ENCODE measurements around the gene RPS6KC1. TPM values are rescaled to one million over a fixed set of nuclear protein-coding genes. Genes with fewer than 3 reads are reported as not detected.

Gene RPS6KC1
- total and polyA plus RNA-seq, 9 of the 15 experiments (the other 6 are each of a cell fraction or from before 2014, with no cell fraction given): 4.3 to 34.6 (median 20.9) TPM

- TF ChIP-seq CBFA2T2 (conservative IDR thresholded peaks at IDR 0.05): no peak
- TF ChIP-seq TAF9B (IDR thresholded peaks at IDR 0.05; ENCODE audit: partially characterized antibody): peak; percentile 56
- no peak for TF ChIP-seq SMAD4 (CRISPR knock-in tag; conservative IDR thresholded peaks at IDR 0.05)
- TF ChIP-seq BRD9 (IDR thresholded peaks at IDR 0.05; ENCODE audit: low read depth, partially characterized antibody): peak; percentile 46
- TF ChIP-seq ARID1B (IDR thresholded peaks at IDR 0.05): 0 out of 2 replicates have a peak, but pooled peaks have one; percentile 28
- TF ChIP-seq E4F1 (CRISPR knock-in tag; IDR thresholded peaks at IDR 0.05; ENCODE audit: borderline replicate concordance): no peak; the same call in 1 of the 2 replicates
- TF ChIP-seq KDM4B (IDR thresholded peaks at IDR 0.05; ENCODE audit: borderline replicate concordance in 2 of 2, low read depth in 1 of 2): no peak
- TF ChIP-seq ZNF778 (CRISPR knock-in tag; IDR thresholded peaks at IDR 0.05): no peak
- 0 out of 3 replicates have a peak, but pooled peaks of 1 of the 2 experiments have one; percentile 30 for TF ChIP-seq CBX3 (IDR thresholded peaks at IDR 0.05; ENCODE audit: borderline replicate concordance in 1 of 2, low read length in 2 of 2)
- TF ChIP-seq, protein P1, sequence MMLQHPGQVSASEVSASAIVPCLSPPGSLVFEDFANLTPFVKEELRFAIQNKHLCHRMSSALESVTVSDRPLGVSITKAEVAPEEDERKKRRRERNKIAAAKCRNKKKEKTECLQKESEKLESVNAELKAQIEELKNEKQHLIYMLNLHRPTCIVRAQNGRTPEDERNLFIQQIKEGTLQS (IDR thresholded peaks at IDR 0.05): no peak
- TF ChIP-seq, protein P1 (CRISPR knock-in tag; conservative IDR thresholded peaks at IDR 0.05): 0 out of 2 replicates have a peak, but pooled peaks have one; percentile 20
- TF ChIP-seq TAF7 (tag; IDR thresholded peaks at IDR 0.05): peak; percentile 30; the same call in 1 of the 2 replicates
- peak; percentile 96; the same call in 1 of the 2 replicates for TF ChIP-seq L3MBTL2 (IDR thresholded peaks at IDR 0.05)
- TF ChIP-seq CC2D1A (IDR thresholded peaks at IDR 0.05): peak; percentile 66; the same call in 1 of the 2 replicates
- TF ChIP-seq ZNF124 (CRISPR knock-in tag; IDR thresholded peaks at IDR 0.05): no peak
- TF ChIP-seq ZNF395 (CRISPR knock-in tag; IDR thresholded peaks at IDR 0.05): peak; percentile 21; the same call in 1 of the 2 replicates
- TF ChIP-seq ZC3H8 (IDR thresholded peaks at IDR 0.05): no peak
- 0 out of 2 replicates have a peak, but pooled peaks have one; percentile 49 for TF ChIP-seq ZFP91 (CRISPR knock-in tag; IDR thresholded peaks at IDR 0.05)
- TF ChIP-seq, protein P2, sequence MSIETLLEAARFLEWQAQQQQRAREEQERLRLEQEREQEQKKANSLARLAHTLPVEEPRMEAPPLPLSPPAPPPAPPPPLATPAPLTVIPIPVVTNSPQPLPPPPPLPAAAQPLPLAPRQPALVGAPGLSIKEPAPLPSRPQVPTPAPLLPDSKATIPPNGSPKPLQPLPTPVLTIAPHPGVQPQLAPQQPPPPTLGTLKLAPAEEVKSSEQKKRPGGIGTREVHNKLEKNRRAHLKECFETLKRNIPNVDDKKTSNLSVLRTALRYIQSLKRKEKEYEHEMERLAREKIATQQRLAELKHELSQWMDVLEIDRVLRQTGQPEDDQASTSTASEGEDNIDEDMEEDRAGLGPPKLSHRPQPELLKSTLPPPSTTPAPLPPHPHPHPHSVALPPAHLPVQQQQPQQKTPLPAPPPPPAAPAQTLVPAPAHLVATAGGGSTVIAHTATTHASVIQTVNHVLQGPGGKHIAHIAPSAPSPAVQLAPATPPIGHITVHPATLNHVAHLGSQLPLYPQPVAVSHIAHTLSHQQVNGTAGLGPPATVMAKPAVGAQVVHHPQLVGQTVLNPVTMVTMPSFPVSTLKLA (conservative IDR thresholded peaks at IDR 0.05): no peak; a peak in 1 of 4 replicates
- no peak for TF ChIP-seq U2AF1 (optimal IDR thresholded peaks at IDR 0.05; ENCODE audit: low read depth, low read length)
- no peak for TF ChIP-seq PTBP1 (IDR thresholded peaks at IDR 0.05; ENCODE audit: low read depth, low read length)
- no peak for TF ChIP-seq ZNF347 (CRISPR knock-in tag; IDR thresholded peaks at IDR 0.05; ENCODE audit: low read depth)
Measured at GRCh38 chr1:213050745-213051126, 305 bp upstream of the RPS6KC1 start (continued).

All from K562 (cell line).